Parathyroid adenoma (tissue), 2 donors: Measurements from ENCODE around the gene STMP1.

ENCODE experiments used
- H2AFZ ChIP-seq: fragments of 300-600 bp; sonication (generic); one replicate; pipeline ENCODE4 v1.7.0; 2017; ENCODE audit warnings: antibody characterized with exemption, mild to moderate bottlenecking
- H3K27ac ChIP-seq: fragments of 300-600 bp; sonication (generic); one replicate; pipeline ENCODE4 v1.7.0; 2017
- H3K27me3 ChIP-seq: fragments of 300-600 bp; sonication (generic); one replicate; pipeline ENCODE4 v1.7.0; 2017; ENCODE audit warnings: low read length; ENCODE audit not compliant: control insufficient read depth, insufficient read depth
- H3K36me3 ChIP-seq: fragments of 300-600 bp; sonication (generic); one replicate; pipeline ENCODE4 v1.7.0; 2017; ENCODE audit warnings: low read length; ENCODE audit not compliant: control insufficient read depth, insufficient read depth
- H3K4me1 ChIP-seq: fragments of 300-600 bp; sonication (generic); one replicate; pipeline ENCODE4 v1.7.0; 2017; ENCODE audit warnings: control low read depth
- H3K4me2 ChIP-seq: fragments of 300-600 bp; sonication (generic); one replicate; pipeline ENCODE4 v1.7.0; 2017; ENCODE audit warnings: low read length
- H3K4me3 ChIP-seq: fragments of 300-600 bp; sonication (generic); one replicate; pipeline ENCODE4 v1.7.0; 2017; ENCODE audit warnings: low read depth, low read length
- H3K79me2 ChIP-seq: fragments of 300-600 bp; sonication (generic); one replicate; pipeline ENCODE4 v1.7.0; 2017; ENCODE audit warnings: control low read depth
- H3K9ac ChIP-seq: fragments of 300-600 bp; sonication (generic); one replicate; pipeline ENCODE4 v1.7.0; 2017; ENCODE audit warnings: mild to moderate bottlenecking
- H3K9me3 ChIP-seq: fragments of 300-600 bp; sonication (generic); one replicate; pipeline ENCODE4 v1.7.0; 2017; ENCODE audit warnings: low read length; ENCODE audit not compliant: control insufficient read depth
- TF ChIP-seq, protein P1 (sequence below): fragments of 300-600 bp; sonication (generic); IDR thresholded peaks from one replicate; pipeline ENCODE4 v1.7.0; 2017; ENCODE audit warnings: antibody characterized with exemption, mild to moderate bottlenecking
- donor health status: primary hyperparathyroidism.

STMP1 gene

GRCh38 chr7:135669774-135670173 is 7.5 kb downstream of the STMP1 start:
- no peak overlapping the region for H3K4me3 ChIP-seq
- H3K4me1 ChIP-seq = no peaks in the 10 kb centered on the region
- H3K79me2 ChIP-seq = peaks cover 34% of the 10 kb centered on the region
- no peaks in the 10 kb centered on the region for H3K27me3 ChIP-seq
- no peak overlapping the region for H2AFZ ChIP-seq
- no peak overlapping the region for H3K27ac ChIP-seq
- H3K36me3 ChIP-seq = no peaks in the 10 kb centered on the region
- TF ChIP-seq, protein P1, sequence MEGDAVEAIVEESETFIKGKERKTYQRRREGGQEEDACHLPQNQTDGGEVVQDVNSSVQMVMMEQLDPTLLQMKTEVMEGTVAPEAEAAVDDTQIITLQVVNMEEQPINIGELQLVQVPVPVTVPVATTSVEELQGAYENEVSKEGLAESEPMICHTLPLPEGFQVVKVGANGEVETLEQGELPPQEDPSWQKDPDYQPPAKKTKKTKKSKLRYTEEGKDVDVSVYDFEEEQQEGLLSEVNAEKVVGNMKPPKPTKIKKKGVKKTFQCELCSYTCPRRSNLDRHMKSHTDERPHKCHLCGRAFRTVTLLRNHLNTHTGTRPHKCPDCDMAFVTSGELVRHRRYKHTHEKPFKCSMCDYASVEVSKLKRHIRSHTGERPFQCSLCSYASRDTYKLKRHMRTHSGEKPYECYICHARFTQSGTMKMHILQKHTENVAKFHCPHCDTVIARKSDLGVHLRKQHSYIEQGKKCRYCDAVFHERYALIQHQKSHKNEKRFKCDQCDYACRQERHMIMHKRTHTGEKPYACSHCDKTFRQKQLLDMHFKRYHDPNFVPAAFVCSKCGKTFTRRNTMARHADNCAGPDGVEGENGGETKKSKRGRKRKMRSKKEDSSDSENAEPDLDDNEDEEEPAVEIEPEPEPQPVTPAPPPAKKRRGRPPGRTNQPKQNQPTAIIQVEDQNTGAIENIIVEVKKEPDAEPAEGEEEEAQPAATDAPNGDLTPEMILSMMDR = no peak
- H3K9ac ChIP-seq = no peak overlapping the region
- H3K4me2 ChIP-seq = no peak overlapping the region
- no peaks in the 10 kb centered on the region for H3K9me3 ChIP-seq

GRCh38 chr7:135670179-135670578 is 7.9 kb downstream of the STMP1 start:
- H3K9ac ChIP-seq = no peak overlapping the region

DNA sequence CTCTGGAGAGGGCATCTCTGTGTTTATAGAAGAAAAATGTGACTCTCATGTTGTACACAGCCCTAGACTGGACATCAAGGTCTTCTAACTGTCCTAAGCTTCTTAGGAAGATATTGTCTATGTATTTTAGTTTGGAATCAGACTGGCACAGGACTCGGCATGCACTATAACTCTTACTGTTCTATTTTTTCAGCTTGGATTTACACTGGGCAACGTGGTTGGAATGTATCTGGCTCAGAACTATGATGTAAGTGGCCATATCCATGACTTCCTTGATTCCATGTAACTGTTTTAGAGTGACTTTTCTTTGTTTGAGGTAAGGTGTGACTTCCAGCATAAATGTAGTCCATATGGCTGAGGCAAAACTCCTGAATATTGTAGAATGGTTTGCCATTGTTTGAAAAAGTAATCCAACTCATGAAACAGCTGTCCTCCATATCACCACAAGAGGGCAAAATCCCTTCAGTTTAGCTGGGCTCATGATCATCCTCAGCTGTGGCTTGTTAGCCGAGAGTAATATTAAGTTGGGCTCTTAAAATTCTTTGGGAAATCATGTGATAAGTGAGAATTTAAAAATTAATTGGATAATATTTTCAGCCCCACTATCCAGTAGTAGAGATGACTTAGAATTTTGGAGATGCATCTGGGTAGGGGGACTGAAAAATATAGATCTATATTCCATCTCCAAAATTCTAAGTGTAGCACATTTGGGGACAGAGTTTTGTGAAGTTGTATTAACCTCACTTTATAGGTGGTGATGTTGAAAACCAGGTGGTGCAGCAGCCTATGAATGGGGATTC is 10.4 kb downstream of the STMP1 start:
- H3K27ac ChIP-seq = no peak overlapping the region
- H3K9ac ChIP-seq = peak overlapping the region; percentile 3
- no peaks in the 10 kb centered on the region for H3K36me3 ChIP-seq
- H3K9me3 ChIP-seq = no peaks in the 10 kb centered on the region
- peaks cover 20% of the 10 kb centered on the region for H3K79me2 ChIP-seq
- no peak overlapping the region for H2AFZ ChIP-seq
- H3K27me3 ChIP-seq = no peaks in the 10 kb centered on the region
- no peaks in the 10 kb centered on the region for H3K4me1 ChIP-seq
- no peak overlapping the region for H3K4me2 ChIP-seq
- TF ChIP-seq, protein P1 = peak; percentile 75
- H3K4me3 ChIP-seq = no peak overlapping the region

More at GRCh38 chr7:135670179-135670578, 7.9 kb downstream of the STMP1 start:
- no peak overlapping the region for H3K4me2 ChIP-seq
- peaks cover 29% of the 10 kb centered on the region for H3K79me2 ChIP-seq
- H3K9me3 ChIP-seq = no peaks in the 10 kb centered on the region
- no peaks in the 10 kb centered on the region for H3K27me3 ChIP-seq
- H3K27ac ChIP-seq = no peak overlapping the region
- H3K4me3 ChIP-seq = no peak overlapping the region
- no peaks in the 10 kb centered on the region for H3K4me1 ChIP-seq
- H3K36me3 ChIP-seq = no peaks in the 10 kb centered on the region
- TF ChIP-seq, protein P1 = no peak
- H2AFZ ChIP-seq = no peak overlapping the region

DNA sequence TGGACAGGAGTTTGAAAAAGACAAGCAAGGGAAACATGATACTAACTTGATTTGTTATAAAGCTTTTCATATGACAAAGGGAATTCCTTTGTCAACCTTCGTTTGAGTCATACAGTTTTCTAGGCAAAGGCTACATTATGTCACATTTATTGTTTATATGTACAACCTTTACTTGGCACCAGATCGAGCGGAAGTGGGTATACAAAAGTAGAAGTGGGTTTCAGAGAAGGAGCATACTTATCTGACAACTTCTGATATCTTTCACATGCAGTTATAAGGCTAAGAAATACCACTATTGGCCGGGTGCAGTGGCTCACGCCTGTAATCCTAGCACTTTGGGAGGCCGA is 11.0 kb downstream of the STMP1 start:
- no peak overlapping the region for H2AFZ ChIP-seq
- H3K36me3 ChIP-seq = no peaks in the 10 kb centered on the region
- no peaks in the 10 kb centered on the region for H3K4me1 ChIP-seq
- TF ChIP-seq, protein P1 = no peak
- H3K27me3 ChIP-seq = no peaks in the 10 kb centered on the region
- no peak overlapping the region for H3K4me2 ChIP-seq
- no peak overlapping the region for H3K27ac ChIP-seq
- H3K79me2 ChIP-seq = peaks cover 14% of the 10 kb centered on the region
- H3K9ac ChIP-seq = no peak overlapping the region
- no peak overlapping the region for H3K4me3 ChIP-seq
- no peaks in the 10 kb centered on the region for H3K9me3 ChIP-seq
